HepG2 (cell line): Measurements from ENCODE around the gene EXOC6B. TPM values are rescaled to one million over a fixed set of nuclear protein-coding genes. Genes with fewer than 3 reads are reported as not detected.

ENCODE experiments used
- ATAC-seq: fragments of 200-7000 bp; cut with Tn5 transposase; 3 replicates; pipeline ENCODE4 v1.9.1; 2020; ENCODE audit warnings: mild to moderate bottlenecking, moderate library complexity
- BruUV-seq: library from RNA; stranded (reverse); fragments of 400-500 nt; replicated peaks from 2 replicates; lab custom pipeline; 2021; lab: Mats Ljungman, UMichigan
- CTCF ChIA-PET: fragments of 300-600 bp; formaldehyde crosslinking; extraction: SDS; loops from one replicate; lab custom pipeline; 2021; ENCODE audit warnings: low total read pairs, inconsistent platforms, low intra/inter-chr PET ratio; lab: Yijun Ruan, JAX
- POLR2A ChIA-PET: fragments of 350-600 bp; sonication (Branson Sonifier 250); formaldehyde crosslinking; loops from one replicate; lab custom pipeline; 2020; ENCODE audit warnings: antibody characterized with exemption, inconsistent platforms; lab: Yijun Ruan, JAX
- DNase-seq: peaks from one replicate; pipeline ENCODE4 v3.0.0-alpha.2; 2015; ENCODE audit warnings: low spot score
- FAIRE-seq: peaks from 3 replicates; lab custom pipeline; 2011; peaks lifted over from hg19 to GRCh38; lab: Jason Lieb, UNC
- H2AFZ ChIP-seq: one replicate; pipeline ENCODE4 v1.6.1; 2011; ENCODE audit warnings: low read length, inconsistent platforms
- H3K27ac ChIP-seq: fragments of 300-600 bp; 3 replicates; pipeline ENCODE4 v1.8.0; 2011; ENCODE audit warnings: mixed run types, mild to moderate bottlenecking, mixed read lengths, low read length, inconsistent platforms; ENCODE audit not compliant: insufficient read depth; ENCODE audit errors: extremely low read length
- H3K27me3 ChIP-seq, 2 experiments: fragments of 200-600 bp in 1 of 2; 2 replicates in 1 of 2; 3 replicates in 1 of 2; pipeline versions ENCODE4 v1.6.0 to v1.8.0; 2011; ENCODE audit warnings: low read length in 2 of 2, mild to moderate bottlenecking in 2 of 2, moderate library complexity in 2 of 2, inconsistent platforms in 1 of 2; ENCODE audit not compliant: insufficient read depth in 2 of 2, control insufficient read depth in 1 of 2
- H3K36me3 ChIP-seq, 2 experiments: fragments of 200-600 bp in 1 of 2; replicated peaks in 1 of 2; 2 replicates in 1 of 2; 3 replicates in 1 of 2; pipeline versions ENCODE4 v1.5.1 to v1.8.0; 2011; ENCODE audit warnings: low read length in 2 of 2, inconsistent platforms in 1 of 2; ENCODE audit not compliant: insufficient read depth in 2 of 2, control insufficient read depth in 1 of 2
- H3K4me1 ChIP-seq: 2 replicates; pipeline ENCODE4 v1.5.1; 2012; ENCODE audit warnings: low read length, inconsistent platforms; ENCODE audit not compliant: insufficient read depth
- H3K4me2 ChIP-seq: 2 replicates; pipeline ENCODE4 v1.6.0; 2011; ENCODE audit warnings: low read depth, low read length, inconsistent platforms
- H3K4me3 ChIP-seq, 3 experiments: fragments of 200-600 bp in 1 of 3; sonication (generic), shearing (Covaris generic) in 1 of 3; replicated peaks in 1 of 3; 2 replicates each; pipeline ENCODE4 v1.5.1; 2011 to 2016; ENCODE audit warnings: low read length in 3 of 3, inconsistent platforms in 2 of 3, low read depth in 2 of 3, mild to moderate bottlenecking in 2 of 3, control low read depth in 1 of 3, mixed read lengths in 1 of 3; ENCODE audit not compliant: insufficient read depth in 1 of 3
- H3K79me2 ChIP-seq: one replicate; pipeline ENCODE4 v1.6.1; 2011; ENCODE audit warnings: low read length, inconsistent platforms; ENCODE audit not compliant: insufficient read depth
- H3K9ac ChIP-seq: 2 replicates; pipeline ENCODE4 v1.6.0; 2011; ENCODE audit warnings: mild to moderate bottlenecking, low read depth, low read length, inconsistent platforms; ENCODE audit not compliant: insufficient read depth
- H3K9me3 ChIP-seq: 2 replicates; pipeline ENCODE4 v1.5.1; 2012; ENCODE audit warnings: mild to moderate bottlenecking, low read length
- H4K20me1 ChIP-seq: 2 replicates; pipeline ENCODE4 v1.6.0; 2011; ENCODE audit warnings: inconsistent platforms, mild to moderate bottlenecking, low read length, moderate library complexity; ENCODE audit not compliant: insufficient read depth
- E2F1 ChIP-seq: sonication (generic); formaldehyde crosslinking; IDR thresholded peaks from 2 replicates; pipeline ENCODE4 v1.5.0; 2020; ENCODE audit warnings: missing genetic modification reagents
- KLF15 ChIP-seq: sonication (generic); formaldehyde crosslinking; IDR thresholded peaks from 2 replicates; pipeline ENCODE4 v1.8.1; 2023; ENCODE audit warnings: borderline replicate concordance, mild to moderate bottlenecking, inconsistent platforms, missing genetic modification reagents, mixed read lengths
- ZBTB1 ChIP-seq: sonication (generic); formaldehyde crosslinking; IDR thresholded peaks from 2 replicates; pipeline ENCODE4 v1.4.0; 2020; ENCODE audit warnings: missing genetic modification reagents, borderline replicate concordance
- ZEB1 ChIP-seq: IDR thresholded peaks from 2 replicates; pipeline ENCODE4 v1.6.1; 2012; ENCODE audit warnings: mild to moderate bottlenecking, low read depth, inconsistent platforms; ENCODE audit not compliant: insufficient replicate concordance
- ZNF331 ChIP-seq: sonication (generic); formaldehyde crosslinking; IDR thresholded peaks from 2 replicates; pipeline ENCODE4 v1.4.0; 2020; ENCODE audit warnings: missing genetic modification reagents
- ZNF747 ChIP-seq: sonication (generic); formaldehyde crosslinking; IDR thresholded peaks from 2 replicates; pipeline ENCODE4 v1.8.1; 2023; ENCODE audit warnings: missing genetic modification reagents, mild to moderate bottlenecking, borderline replicate concordance
- WGBS: methylation state at CpG from one replicate; pipeline ENCODE4 v1.1.6; 2017; ENCODE audit warnings: low lambda C conversion rate; 5-methylcytosine and 5-hydroxymethylcytosine counted together
- in situ Hi-C: cut with HindIII; loops from 2 replicates; pipeline ENCODE4 v1.10.0; 2017; ENCODE audit warnings: low pct_unique_long_range_greater_than_20kb; ENCODE audit not compliant: extremely low pct_ligation_motif_present
- intact Hi-C: fragments of 100-400 bp; cut with micrococcal nuclease; formaldehyde crosslinking; loops from one replicate; pipeline ENCODE4 v1.10.0; 2022; ENCODE audit not compliant: unreplicated experiment
- polyA plus RNA-seq, 8 experiments: library from polyadenylated mRNA; depleted of rRNA in 3 of 8; stranded (reverse) in 7 of 8; unstranded in 1 of 8; fragments of >200 nt; fragmentation: Illumina TruSeq in 4 of 8; extraction: Trizol in 4 of 8; gene quantifications; 2 replicates each; pipeline versions ENCODE4 v1.2.1 to v1.2.3, GENCODE V29; 2011 to 2016; ENCODE audit warnings: low read depth in 4 of 8, missing spikeins in 1 of 8, mixed read lengths in 1 of 8; ENCODE audit not compliant: insufficient read depth in 1 of 8
- total RNA-seq, 5 experiments: library from RNA; depleted of rRNA; stranded (reverse); fragments of >200 nt; fragmentation: Illumina TruSeq; extraction: Trizol; gene quantifications; 2 replicates each; pipeline ENCODE4 v1.2.3, GENCODE V29; 2016; ENCODE audit warnings: low read depth in 1 of 5
- TF ChIP-seq, protein P1 (sequence below): sonication (generic); formaldehyde crosslinking; IDR thresholded peaks from 2 replicates; pipeline ENCODE4 v1.4.0; 2020; ENCODE audit warnings: missing genetic modification reagents
- TF ChIP-seq, protein P2 (sequence below): IDR thresholded peaks from 2 replicates; pipeline ENCODE4 v1.6.1; 2018; ENCODE audit warnings: missing genetic modification reagents, mild to moderate bottlenecking, missing compliant biosample characterization
- TF ChIP-seq, protein P3 (sequence below): sonication (generic); formaldehyde crosslinking; IDR thresholded peaks from 2 replicates; pipeline ENCODE4 v1.8.1; 2023; ENCODE audit warnings: mild to moderate bottlenecking, missing genetic modification reagents
- TF ChIP-seq, protein P4 (sequence below): sonication (generic); formaldehyde crosslinking; IDR thresholded peaks from 2 replicates; pipeline ENCODE4 v1.4.0; 2020; ENCODE audit warnings: missing genetic modification reagents, mild to moderate bottlenecking, borderline replicate concordance

EXOC6B gene
- total and polyA plus RNA-seq, 2 of the 13 experiments (the other 11 are each of a cell fraction or from before 2014, with no cell fraction given) = 9.1 to 15.9 TPM

DNA sequence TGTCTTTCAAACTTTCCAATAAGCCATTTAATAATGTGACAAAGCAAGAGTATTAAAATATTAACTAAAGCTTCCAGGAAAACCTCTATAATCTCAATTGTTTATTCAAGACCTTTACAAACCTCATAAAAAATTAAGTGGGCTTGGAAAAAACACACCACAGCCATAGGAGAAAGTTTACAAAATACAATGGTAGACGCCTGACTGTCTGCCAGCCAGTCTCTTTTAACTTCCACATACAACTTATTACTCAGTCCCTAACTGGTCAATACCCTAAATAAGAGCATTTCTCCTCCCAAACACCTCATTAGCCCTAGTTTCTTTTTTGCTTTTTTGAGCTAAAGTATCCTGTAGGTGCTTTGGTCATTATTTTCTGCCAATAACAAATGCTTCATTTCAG is 430.7 kb downstream of the EXOC6B start:
- intact Hi-C loops (no loop called here), in situ Hi-C loops (no loop called here)
- ATAC-seq (no peak), DNase-seq (no peak), FAIRE-seq (no peak)
- WGBS = 82% methylated on average over 1 of the region's 1 CpG
- Histone ChIP-seq H3K4me2 (no peak overlapping the region), H3K79me2 (no peaks in the 10 kb centered on the region), H3K36me3 (no peaks in the 10 kb centered on the region), H3K27me3 (no peaks in the 10 kb centered on the region), H3K4me3 (no peak overlapping the region), H3K4me1 (0 out of 2 replicates have a peak, but pooled peaks cover 6% of the 10 kb centered on the region), H2AFZ (no peak overlapping the region), H3K27ac (no peak overlapping the region), H4K20me1 (no peaks in the 10 kb centered on the region), H3K9me3 (peaks cover 10% of the 10 kb centered on the region), H3K9ac (no peak overlapping the region)
- CTCF ChIA-PET = no interaction called here
- BruUV-seq = no TSS peak
- TF ChIP-seq, protein P1, sequence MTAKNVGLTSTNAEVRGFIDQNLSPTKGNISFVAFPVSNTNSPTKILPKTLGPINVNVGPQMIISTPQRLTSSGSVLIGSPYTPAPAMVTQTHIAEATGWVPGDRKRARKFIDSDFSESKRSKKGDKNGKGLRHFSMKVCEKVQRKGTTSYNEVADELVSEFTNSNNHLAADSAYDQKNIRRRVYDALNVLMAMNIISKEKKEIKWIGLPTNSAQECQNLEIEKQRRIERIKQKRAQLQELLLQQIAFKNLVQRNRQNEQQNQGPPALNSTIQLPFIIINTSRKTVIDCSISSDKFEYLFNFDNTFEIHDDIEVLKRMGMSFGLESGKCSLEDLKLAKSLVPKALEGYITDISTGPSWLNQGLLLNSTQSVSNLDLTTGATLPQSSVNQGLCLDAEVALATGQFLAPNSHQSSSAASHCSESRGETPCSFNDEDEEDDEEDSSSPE = no peak
- TF ChIP-seq ZBTB1 (CRISPR knock-in tag) = no peak
- no peak for TF ChIP-seq ZNF331
- no peak for TF ChIP-seq ZNF747 (CRISPR knock-in tag)
- TF ChIP-seq, protein P2, sequence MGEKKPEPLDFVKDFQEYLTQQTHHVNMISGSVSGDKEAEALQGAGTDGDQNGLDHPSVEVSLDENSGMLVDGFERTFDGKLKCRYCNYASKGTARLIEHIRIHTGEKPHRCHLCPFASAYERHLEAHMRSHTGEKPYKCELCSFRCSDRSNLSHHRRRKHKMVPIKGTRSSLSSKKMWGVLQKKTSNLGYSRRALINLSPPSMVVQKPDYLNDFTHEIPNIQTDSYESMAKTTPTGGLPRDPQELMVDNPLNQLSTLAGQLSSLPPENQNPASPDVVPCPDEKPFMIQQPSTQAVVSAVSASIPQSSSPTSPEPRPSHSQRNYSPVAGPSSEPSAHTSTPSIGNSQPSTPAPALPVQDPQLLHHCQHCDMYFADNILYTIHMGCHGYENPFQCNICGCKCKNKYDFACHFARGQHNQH = no peak
- POLR2A ChIA-PET = no interaction called here

- Histone ChIP-seq H3K27ac (no peak overlapping the region), H3K4me1 (0 out of 2 replicates have a peak, but pooled peaks cover 6% of the 10 kb centered on the region), H3K4me2 (no peak overlapping the region), H3K36me3 (no peaks in the 10 kb centered on the region), H3K79me2 (no peaks in the 10 kb centered on the region), H4K20me1 (no peaks in the 10 kb centered on the region), H2AFZ (no peak overlapping the region), H3K9ac (no peak overlapping the region), H3K9me3 (peaks cover 5% of the 10 kb centered on the region), H3K27me3 (no peaks in the 10 kb centered on the region), H3K4me3 (no peak overlapping the region)
- no peak for ATAC-seq
- ChIA-PET POLR2A (no interaction called here), CTCF (no interaction called here)
- intact Hi-C loops = no loop called here
- peak; percentile 53 for FAIRE-seq
- DNase-seq = no peak
- no TSS peak for BruUV-seq
- in situ Hi-C loops = no loop called here
- TF ChIP-seq KLF15 (CRISPR knock-in tag) (no peak), E2F1 (CRISPR knock-in tag) (no peak), ZEB1 (no peak)
- TF ChIP-seq, protein P3, sequence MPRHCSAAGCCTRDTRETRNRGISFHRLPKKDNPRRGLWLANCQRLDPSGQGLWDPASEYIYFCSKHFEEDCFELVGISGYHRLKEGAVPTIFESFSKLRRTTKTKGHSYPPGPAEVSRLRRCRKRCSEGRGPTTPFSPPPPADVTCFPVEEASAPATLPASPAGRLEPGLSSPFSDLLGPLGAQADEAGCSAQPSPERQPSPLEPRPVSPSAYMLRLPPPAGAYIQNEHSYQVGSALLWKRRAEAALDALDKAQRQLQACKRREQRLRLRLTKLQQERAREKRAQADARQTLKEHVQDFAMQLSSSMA (CRISPR knock-in tag) = no peak
- TF ChIP-seq, protein P4, sequence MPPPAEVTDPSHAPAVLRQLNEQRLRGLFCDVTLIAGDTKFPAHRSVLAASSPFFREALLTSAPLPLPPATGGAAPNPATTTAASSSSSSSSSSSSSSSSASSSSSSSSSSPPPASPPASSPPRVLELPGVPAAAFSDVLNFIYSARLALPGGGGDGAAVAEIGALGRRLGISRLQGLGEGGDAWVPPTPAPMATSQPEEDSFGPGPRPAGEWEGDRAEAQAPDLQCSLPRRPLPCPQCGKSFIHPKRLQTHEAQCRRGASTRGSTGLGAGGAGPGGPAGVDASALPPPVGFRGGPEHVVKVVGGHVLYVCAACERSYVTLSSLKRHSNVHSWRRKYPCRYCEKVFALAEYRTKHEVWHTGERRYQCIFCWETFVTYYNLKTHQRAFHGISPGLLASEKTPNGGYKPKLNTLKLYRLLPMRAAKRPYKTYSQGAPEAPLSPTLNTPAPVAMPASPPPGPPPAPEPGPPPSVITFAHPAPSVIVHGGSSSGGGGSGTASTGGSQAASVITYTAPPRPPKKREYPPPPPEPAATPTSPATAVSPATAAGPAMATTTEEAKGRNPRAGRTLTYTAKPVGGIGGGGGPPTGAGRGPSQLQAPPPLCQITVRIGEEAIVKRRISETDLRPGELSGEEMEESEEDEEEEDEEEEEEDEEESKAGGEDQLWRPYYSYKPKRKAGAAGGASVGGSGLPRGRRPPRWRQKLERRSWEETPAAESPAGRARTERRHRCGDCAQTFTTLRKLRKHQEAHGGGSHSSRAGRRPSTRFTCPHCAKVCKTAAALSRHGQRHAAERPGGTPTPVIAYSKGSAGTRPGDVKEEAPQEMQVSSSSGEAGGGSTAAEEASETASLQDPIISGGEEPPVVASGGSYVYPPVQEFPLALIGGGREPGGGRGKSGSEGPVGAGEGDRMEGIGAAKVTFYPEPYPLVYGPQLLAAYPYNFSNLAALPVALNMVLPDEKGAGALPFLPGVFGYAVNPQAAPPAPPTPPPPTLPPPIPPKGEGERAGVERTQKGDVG (CRISPR knock-in tag) = no peak
Measured at GRCh38 chr2:72394541-72395070, 431.2 kb downstream of the EXOC6B start.
